H1 (cell line): ENCODE data around the gene LNX2. TPM values are rescaled to one million over a fixed set of nuclear protein-coding genes. Genes with fewer than 3 reads are reported as not detected.

Experiments used
- CTCF ChIA-PET: fragments of 300-600 bp; sonication (Branson Sonifier 250); formaldehyde crosslinking; loops from one replicate; lab custom pipeline; 2021; ENCODE audit not compliant: partially characterized antibody; lab: Charles Lee
- POLR2A ChIA-PET: fragments of 300-600 bp; sonication (Branson Sonifier 250); formaldehyde crosslinking; loops from one replicate; lab custom pipeline; 2021; ENCODE audit warnings: inconsistent platforms; ENCODE audit not compliant: partially characterized antibody; lab: Charles Lee
- DNase-seq, 2 experiments: peaks; one replicate each; pipeline versions ENCODE4 v3.0.0 to v3.0.0-alpha.2; 2010 to 2022; ENCODE audit warnings: low spot score in 2 of 2, low read depth in 1 of 2, mixed read lengths in 1 of 2
- FAIRE-seq: peaks from 2 replicates; lab custom pipeline; 2011; peaks lifted over from hg19 to GRCh38; lab: Jason Lieb, UNC
- H2AFZ ChIP-seq: 2 replicates; pipeline ENCODE4 v1.8.1; 2012; ENCODE audit warnings: low read length, inconsistent platforms
- H2AK5ac ChIP-seq: 2 replicates; pipeline ENCODE4 v1.6.1; 2013; ENCODE audit warnings: low read depth, low read length
- H2BK120ac ChIP-seq: replicated peaks from 2 replicates; pipeline ENCODE3; 2013; ENCODE audit warnings: low read depth, low read length, inconsistent platforms
- H2BK12ac ChIP-seq: 2 replicates; pipeline ENCODE4 v1.6.1; 2013; ENCODE audit warnings: low read depth, low read length
- H2BK15ac ChIP-seq: 2 replicates; pipeline ENCODE4 v1.6.1; 2013; ENCODE audit warnings: low read length
- H2BK20ac ChIP-seq: 2 replicates; pipeline ENCODE4 v1.6.1; 2013; ENCODE audit warnings: low read length
- H2BK5ac ChIP-seq: 2 replicates; pipeline ENCODE4 v1.6.1; 2013; ENCODE audit warnings: low read depth, low read length
- H3K14ac ChIP-seq: 2 replicates; pipeline ENCODE4 v1.6.1; 2013; ENCODE audit warnings: inconsistent platforms; ENCODE audit not compliant: insufficient read length
- H3K18ac ChIP-seq: 2 replicates; pipeline ENCODE4 v1.6.1; 2013; ENCODE audit warnings: low read length; ENCODE audit errors: extremely low read depth
- H3K23ac ChIP-seq: 2 replicates; pipeline ENCODE4 v1.6.1; 2013; ENCODE audit warnings: inconsistent platforms; ENCODE audit not compliant: insufficient read length
- H3K23me2 ChIP-seq: 2 replicates; pipeline ENCODE4 v1.6.1; 2013; ENCODE audit warnings: low read depth, low read length
- H3K27ac ChIP-seq: 2 replicates; pipeline ENCODE4 v1.6.1; 2011; ENCODE audit warnings: low read depth, low read length, inconsistent platforms
- H3K27me3 ChIP-seq, 4 experiments: replicated peaks in 1 of 4; 1 replicate in 1 of 4; 2 replicates in 3 of 4; pipeline versions ENCODE4 v1.6.1 to v1.8.1; 2011 to 2013; ENCODE audit warnings: low read length in 3 of 4, mild to moderate bottlenecking in 3 of 4, inconsistent platforms in 2 of 4, mixed read lengths in 2 of 4, moderate library complexity in 1 of 4; ENCODE audit not compliant: control insufficient read depth in 3 of 4, insufficient read depth in 3 of 4; ENCODE audit errors: extremely low read depth in 1 of 4
- H3K36me3 ChIP-seq, 4 experiments: 2 replicates each; pipeline versions ENCODE4 v1.6.1 to v1.8.1; 2011 to 2013; ENCODE audit warnings: mild to moderate bottlenecking in 4 of 4, low read length in 3 of 4, moderate library complexity in 2 of 4, control low read depth in 1 of 4, inconsistent platforms in 1 of 4; ENCODE audit not compliant: insufficient read depth in 4 of 4, control insufficient read depth in 2 of 4
- H3K4ac ChIP-seq: replicated peaks from 2 replicates; pipeline ENCODE3; 2013; ENCODE audit warnings: low read length, low read depth, mixed read lengths, inconsistent platforms; ENCODE audit not compliant: insufficient read length
- H3K4me1 ChIP-seq, 4 experiments: replicated peaks in 1 of 4; 1 replicate in 1 of 4; 2 replicates in 3 of 4; pipeline versions ENCODE4 v1.6.1 to v1.8.1; 2011 to 2013; ENCODE audit warnings: low read length in 3 of 4, inconsistent platforms in 2 of 4, mixed read lengths in 1 of 4; ENCODE audit not compliant: insufficient read depth in 4 of 4, control insufficient read depth in 3 of 4
- H3K4me2 ChIP-seq, 2 experiments: 2 replicates each; pipeline versions ENCODE4 v1.6.1 to v1.8.1; 2011 to 2013; ENCODE audit warnings: low read depth in 2 of 2, low read length in 2 of 2, control low read depth in 1 of 2, inconsistent platforms in 1 of 2, mild to moderate bottlenecking in 1 of 2; ENCODE audit not compliant: insufficient read depth in 1 of 2
- H3K4me3 ChIP-seq, 4 experiments: fragments of 200-600, 300-600 bp in 1 of 4; sonication (generic), shearing (Covaris generic), sonication (Bioruptor Twin) in 1 of 4; 2 replicates each; pipeline versions ENCODE4 v1.5.1 to v1.8.1; 2011 to 2016; ENCODE audit warnings: low read length in 4 of 4, low read depth in 3 of 4, control low read depth in 2 of 4, inconsistent platforms in 2 of 4, mild to moderate bottlenecking in 2 of 4, mixed read lengths in 1 of 4, moderate library complexity in 1 of 4; ENCODE audit not compliant: insufficient read depth in 2 of 4; ENCODE audit errors: extremely low read depth in 1 of 4
- H3K56ac ChIP-seq: replicated peaks from 2 replicates; pipeline ENCODE3; 2013; ENCODE audit warnings: low read depth, mild to moderate bottlenecking, mixed read lengths, low read length, inconsistent platforms; ENCODE audit not compliant: insufficient read length
- H3K79me1 ChIP-seq: 2 replicates; pipeline ENCODE4 v1.6.1; 2013; ENCODE audit warnings: low read depth, low read length, control low read depth
- H3K79me2 ChIP-seq, 2 experiments: 2 replicates each; pipeline versions ENCODE4 v1.6.1 to v1.8.1; 2012 to 2013; ENCODE audit warnings: low read length in 2 of 2, mild to moderate bottlenecking in 2 of 2, inconsistent platforms in 1 of 2; ENCODE audit not compliant: insufficient read depth in 2 of 2, control insufficient read depth in 1 of 2
- H3K9ac ChIP-seq, 4 experiments: replicated peaks in 1 of 4; 1 replicate in 1 of 4; 2 replicates in 3 of 4; pipeline versions ENCODE4 v1.6.1 to v1.8.1; 2011 to 2013; ENCODE audit warnings: low read depth in 3 of 4, low read length in 3 of 4, control low read depth in 2 of 4, mild to moderate bottlenecking in 2 of 4, moderate library complexity in 2 of 4, inconsistent platforms in 1 of 4; ENCODE audit errors: extremely low read depth in 1 of 4
- H3K9me3 ChIP-seq, 2 experiments: 2 replicates each; pipeline versions ENCODE4 v1.6.1 to v1.8.1; 2012 to 2013; ENCODE audit warnings: mild to moderate bottlenecking in 2 of 2, moderate library complexity in 2 of 2, control low read depth in 1 of 2, inconsistent platforms in 1 of 2, low read depth in 1 of 2, low read length in 1 of 2, mixed read lengths in 1 of 2; ENCODE audit not compliant: insufficient read depth in 2 of 2
- H4K20me1 ChIP-seq, 2 experiments: replicated peaks in 1 of 2; 2 replicates each; pipeline versions ENCODE3 to v1.8.1; 2011 to 2013; ENCODE audit warnings: inconsistent platforms in 2 of 2, low read length in 2 of 2, mild to moderate bottlenecking in 1 of 2; ENCODE audit not compliant: insufficient read depth in 2 of 2, control insufficient read depth in 1 of 2
- H4K5ac ChIP-seq: 2 replicates; pipeline ENCODE4 v1.6.1; 2013; ENCODE audit warnings: low read length, low read depth, mixed read lengths, inconsistent platforms; ENCODE audit not compliant: insufficient read length
- H4K8ac ChIP-seq: 2 replicates; pipeline ENCODE4 v1.8.0; 2013; ENCODE audit warnings: mild to moderate bottlenecking, moderate library complexity, low read length, inconsistent platforms; ENCODE audit not compliant: insufficient read depth; ENCODE audit errors: extremely low read depth
- H4K91ac ChIP-seq: replicated peaks from 2 replicates; pipeline ENCODE3; 2013; ENCODE audit warnings: low read length, mixed read lengths, inconsistent platforms; ENCODE audit not compliant: insufficient read length
- CBX5 ChIP-seq: fragments of 300-800, 300-1000 bp; sonication (generic); IDR thresholded peaks from 2 replicates; pipeline ENCODE4 v1.7.1; 2016; ENCODE audit warnings: antibody characterized with exemption, low read length, low read depth
- CEBPB ChIP-seq: IDR thresholded peaks from 2 replicates; pipeline ENCODE4 v1.6.1; 2012; ENCODE audit warnings: low read depth, low read length
- CHD1 ChIP-seq: IDR thresholded peaks from 2 replicates; pipeline ENCODE4 v1.6.1; 2012; ENCODE audit warnings: low read depth, low read length, improper control_type of control experiment
- CHD2 ChIP-seq: IDR thresholded peaks from 2 replicates; pipeline ENCODE4 v1.6.1; 2012; ENCODE audit warnings: low read length, improper control_type of control experiment
- CREB1 ChIP-seq: IDR thresholded peaks from 2 replicates; pipeline ENCODE4 v1.6.1; 2012; ENCODE audit warnings: inconsistent platforms
- KDM4A ChIP-seq: IDR thresholded peaks from one replicate; pipeline ENCODE4 v1.7.1; 2012; ENCODE audit warnings: low read depth, mild to moderate bottlenecking, moderate library complexity, low read length, inconsistent platforms; ENCODE audit not compliant: severe bottlenecking
- NANOG ChIP-seq: IDR thresholded peaks from 2 replicates; pipeline ENCODE4 v1.6.1; 2011; ENCODE audit warnings: low read length, low read depth, mild to moderate bottlenecking, inconsistent platforms; ENCODE audit not compliant: insufficient read depth, poor library complexity, severe bottlenecking
- NRF1 ChIP-seq: IDR thresholded peaks from 2 replicates; pipeline ENCODE4 v1.6.1; 2011; ENCODE audit warnings: mild to moderate bottlenecking, low read depth, low read length, improper control_type of control experiment
- PHF8 ChIP-seq: fragments of 200-600 bp; sonication (generic); conservative IDR thresholded peaks from 2 replicates; pipeline ENCODE4 v1.7.1; 2012; ENCODE audit warnings: low read depth, mild to moderate bottlenecking, inconsistent platforms, low read length, moderate library complexity
- POLR2AphosphoS5 ChIP-seq: IDR thresholded peaks from 2 replicates; pipeline ENCODE4 v1.6.1; 2011; ENCODE audit warnings: low read depth, low read length
- SRF ChIP-seq: IDR thresholded peaks from 2 replicates; pipeline ENCODE4 v1.6.1; 2011; ENCODE audit warnings: mild to moderate bottlenecking, low read depth, low read length, moderate library complexity
- TCF12 ChIP-seq: IDR thresholded peaks from 2 replicates; pipeline ENCODE4 v1.6.1; 2011; ENCODE audit warnings: low read depth, mild to moderate bottlenecking, low read length
- WGBS, 2 experiments: shearing (Covaris generic) in 1 of 2; methylation state at CpG; one replicate each; pipeline versions ENCODE4 v1.1.6 to v1.1.7; 2013 to 2015; ENCODE audit warnings: low lambda C conversion rate in 2 of 2, mixed read lengths in 2 of 2, inconsistent platforms in 1 of 2, low coverage in 1 of 2, missing lambda C conversion rate in 1 of 2; ENCODE audit not compliant: insufficient replicate concordance in 2 of 2, insufficient coverage in 1 of 2, insufficient read length in 1 of 2; ENCODE audit errors: extremely low coverage in 1 of 2, missing lambda C conversion rate in 1 of 2; 5-methylcytosine and 5-hydroxymethylcytosine counted together
- polyA plus RNA-seq, 7 experiments: library from polyadenylated mRNA; depleted of rRNA in 3 of 7; stranded (reverse) in 5 of 7; unstranded in 2 of 7; fragments of >200 nt in 5 of 7; fragments of 200-250 nt in 2 of 7; gene quantifications; 1 replicate in 5 of 7; 2 replicates in 1 of 7; 4 replicates in 1 of 7; pipeline versions ENCODE4 v1.2.1 to v1.2.3, GENCODE V29; 2011 to 2013; ENCODE audit warnings: missing spikeins in 2 of 7, mixed read lengths in 2 of 7
- total RNA-seq: library from RNA; stranded (reverse); fragmentation: NEBNext Ultra II Directional; extraction: Animal tissue kit (Norgen Biotek cat#: 25700); gene quantifications from 2 replicates; pipeline ENCODE4 v1.2.1, GENCODE V29; 2021
- TF ChIP-seq, protein P1 (sequence below), 3 experiments: IDR thresholded peaks; 1 replicate in 2 of 3; 2 replicates in 1 of 3; pipeline versions ENCODE4 v1.5.1 to v1.6.1; 2011; ENCODE audit warnings: low read length in 3 of 3, mild to moderate bottlenecking in 3 of 3, inconsistent platforms in 2 of 3, low read depth in 1 of 3, moderate library complexity in 1 of 3; ENCODE audit not compliant: insufficient read depth in 1 of 3; ENCODE audit errors: control extremely low read depth in 1 of 3

Gene LNX2
- total and polyA plus RNA-seq, 2 of the 8 experiments (the other 6 are each of a cell fraction or from before 2014, with no cell fraction given), result 6.4 to 13.9 TPM

DNA sequence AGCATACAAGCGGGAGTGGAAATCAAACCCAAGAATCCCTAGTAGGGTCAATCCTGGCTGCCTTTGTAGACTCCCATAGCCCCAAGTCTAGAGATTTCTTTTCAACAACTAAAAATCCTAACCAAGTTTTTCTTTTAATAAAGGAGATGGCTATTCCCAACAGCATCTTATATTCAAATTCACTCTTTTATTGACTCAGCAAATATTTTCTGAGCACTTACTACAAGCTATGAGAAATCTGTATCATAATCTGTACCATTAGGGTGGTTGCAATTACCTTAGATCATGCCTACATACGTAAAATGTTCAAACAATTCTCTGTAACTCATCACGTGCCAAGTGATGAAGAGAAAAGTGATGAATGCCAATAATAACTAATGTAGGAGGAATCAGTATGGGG is 54.5 kb downstream of the LNX2 start:
- no peaks in the 10 kb centered on the region for H3K9me3 ChIP-seq
- H3K36me3 ChIP-seq, result peaks cover 0 to 32% (median 12%) of the 10 kb centered on the region in 4 experiments; a peak in 6 of 8 replicates
- H3K27ac ChIP-seq, result no peak overlapping the region
- H3K79me2 ChIP-seq, result no peaks in the 10 kb centered on the region
- H3K9ac ChIP-seq, result no peak overlapping the region
- no peak overlapping the region for H3K4ac ChIP-seq
- no peak overlapping the region for H4K8ac ChIP-seq
- H2BK20ac ChIP-seq, result no peak overlapping the region
- no peak overlapping the region for H3K14ac ChIP-seq
- H2AFZ ChIP-seq, result no peak overlapping the region
- no peak overlapping the region for H3K18ac ChIP-seq
- CTCF ChIA-PET, result no interaction called here
- H3K23me2 ChIP-seq, result no peaks in the 10 kb centered on the region
- H3K4me1 ChIP-seq, result no peaks in the 10 kb centered on the region
- H4K5ac ChIP-seq, result no peak overlapping the region
- no peaks in the 10 kb centered on the region for H3K79me1 ChIP-seq
- H2BK120ac ChIP-seq, result no peak overlapping the region
- FAIRE-seq (no peak), DNase-seq (no peak)
- POLR2A ChIA-PET, result no interaction called here
- TF ChIP-seq CHD1 (no peak), NRF1 (no peak), PHF8 (no peak), NANOG (no peak), POLR2AphosphoS5 (no peak), CHD2 (no peak), CBX5 (no peak), CEBPB (no peak), CREB1 (no peak), SRF (no peak), KDM4A (no peak), TCF12 (no peak)
- TF ChIP-seq, protein P1, sequence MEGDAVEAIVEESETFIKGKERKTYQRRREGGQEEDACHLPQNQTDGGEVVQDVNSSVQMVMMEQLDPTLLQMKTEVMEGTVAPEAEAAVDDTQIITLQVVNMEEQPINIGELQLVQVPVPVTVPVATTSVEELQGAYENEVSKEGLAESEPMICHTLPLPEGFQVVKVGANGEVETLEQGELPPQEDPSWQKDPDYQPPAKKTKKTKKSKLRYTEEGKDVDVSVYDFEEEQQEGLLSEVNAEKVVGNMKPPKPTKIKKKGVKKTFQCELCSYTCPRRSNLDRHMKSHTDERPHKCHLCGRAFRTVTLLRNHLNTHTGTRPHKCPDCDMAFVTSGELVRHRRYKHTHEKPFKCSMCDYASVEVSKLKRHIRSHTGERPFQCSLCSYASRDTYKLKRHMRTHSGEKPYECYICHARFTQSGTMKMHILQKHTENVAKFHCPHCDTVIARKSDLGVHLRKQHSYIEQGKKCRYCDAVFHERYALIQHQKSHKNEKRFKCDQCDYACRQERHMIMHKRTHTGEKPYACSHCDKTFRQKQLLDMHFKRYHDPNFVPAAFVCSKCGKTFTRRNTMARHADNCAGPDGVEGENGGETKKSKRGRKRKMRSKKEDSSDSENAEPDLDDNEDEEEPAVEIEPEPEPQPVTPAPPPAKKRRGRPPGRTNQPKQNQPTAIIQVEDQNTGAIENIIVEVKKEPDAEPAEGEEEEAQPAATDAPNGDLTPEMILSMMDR (IDR thresholded peaks at IDR 0.05; ENCODE audit: control extremely low read depth in 1 of 3, insufficient read depth in 1 of 3, low read depth in 1 of 3, low read length in 3 of 3), result no peak
- WGBS, 2 experiments, result 94% methylated on average over 3 of the region's 3 CpGs; no CpG with 5 or more reads in 1 of the 2 experiments
- H2BK12ac ChIP-seq, result no peak overlapping the region
- H3K23ac ChIP-seq, result no peak overlapping the region
- no peak overlapping the region for H2BK5ac ChIP-seq
- H3K56ac ChIP-seq, result no peak overlapping the region
- no peak overlapping the region for H2AK5ac ChIP-seq
- no peak overlapping the region for H2BK15ac ChIP-seq
- no peaks in the 10 kb centered on the region for H3K27me3 ChIP-seq
- H3K4me2 ChIP-seq, result no peak overlapping the region
- H3K4me3 ChIP-seq, result no peak overlapping the region
- peaks cover 0 to 2% of the 10 kb centered on the region in 2 experiments for H4K20me1 ChIP-seq
- no peak overlapping the region for H4K91ac ChIP-seq
